ENCODE data around the gene PARVG.

- TF ChIP-seq CTCF (IDR thresholded peaks at IDR 0.05; ENCODE audit: insufficient read depth, low read length, poor library complexity, severe bottlenecking) (no peak), EZH2phosphoT487 (conservative IDR thresholded peaks at IDR 0.05; ENCODE audit: low read length) (no peak)
These were observed 66.6 kb downstream of the PARVG start for GRCh38 chr22:44247346-44247745.

Data from SU-DHL-6 (cell line).